Measurements from ENCODE around the gene BTN1A1.

The BTN1A1 gene

DNA sequence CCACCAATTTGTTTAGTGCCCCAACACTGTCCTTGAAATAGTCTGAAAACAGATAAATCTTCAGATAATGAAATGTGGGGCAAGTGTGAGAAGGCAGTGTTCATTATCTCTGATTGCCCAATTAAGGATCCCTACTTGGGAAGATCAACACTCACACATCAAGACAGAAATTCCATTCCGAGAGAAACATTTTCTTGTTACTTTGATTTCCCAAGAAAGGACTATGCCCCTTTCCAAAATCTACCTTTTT lies 54.3 kb downstream of the BTN1A1 start:
- in situ Hi-C loops (cut with HindIII; ENCODE audit: low pct_ligation_motif_present, low sequenced_read_pairs), result no loop called here
- H3K27ac ChIP-seq, result no peak overlapping the region
- TF ChIP-seq, protein P1, sequence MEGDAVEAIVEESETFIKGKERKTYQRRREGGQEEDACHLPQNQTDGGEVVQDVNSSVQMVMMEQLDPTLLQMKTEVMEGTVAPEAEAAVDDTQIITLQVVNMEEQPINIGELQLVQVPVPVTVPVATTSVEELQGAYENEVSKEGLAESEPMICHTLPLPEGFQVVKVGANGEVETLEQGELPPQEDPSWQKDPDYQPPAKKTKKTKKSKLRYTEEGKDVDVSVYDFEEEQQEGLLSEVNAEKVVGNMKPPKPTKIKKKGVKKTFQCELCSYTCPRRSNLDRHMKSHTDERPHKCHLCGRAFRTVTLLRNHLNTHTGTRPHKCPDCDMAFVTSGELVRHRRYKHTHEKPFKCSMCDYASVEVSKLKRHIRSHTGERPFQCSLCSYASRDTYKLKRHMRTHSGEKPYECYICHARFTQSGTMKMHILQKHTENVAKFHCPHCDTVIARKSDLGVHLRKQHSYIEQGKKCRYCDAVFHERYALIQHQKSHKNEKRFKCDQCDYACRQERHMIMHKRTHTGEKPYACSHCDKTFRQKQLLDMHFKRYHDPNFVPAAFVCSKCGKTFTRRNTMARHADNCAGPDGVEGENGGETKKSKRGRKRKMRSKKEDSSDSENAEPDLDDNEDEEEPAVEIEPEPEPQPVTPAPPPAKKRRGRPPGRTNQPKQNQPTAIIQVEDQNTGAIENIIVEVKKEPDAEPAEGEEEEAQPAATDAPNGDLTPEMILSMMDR (IDR thresholded peaks at IDR 0.05; ENCODE audit: low read depth, low read length, missing control alignments), result no peak

DNA sequence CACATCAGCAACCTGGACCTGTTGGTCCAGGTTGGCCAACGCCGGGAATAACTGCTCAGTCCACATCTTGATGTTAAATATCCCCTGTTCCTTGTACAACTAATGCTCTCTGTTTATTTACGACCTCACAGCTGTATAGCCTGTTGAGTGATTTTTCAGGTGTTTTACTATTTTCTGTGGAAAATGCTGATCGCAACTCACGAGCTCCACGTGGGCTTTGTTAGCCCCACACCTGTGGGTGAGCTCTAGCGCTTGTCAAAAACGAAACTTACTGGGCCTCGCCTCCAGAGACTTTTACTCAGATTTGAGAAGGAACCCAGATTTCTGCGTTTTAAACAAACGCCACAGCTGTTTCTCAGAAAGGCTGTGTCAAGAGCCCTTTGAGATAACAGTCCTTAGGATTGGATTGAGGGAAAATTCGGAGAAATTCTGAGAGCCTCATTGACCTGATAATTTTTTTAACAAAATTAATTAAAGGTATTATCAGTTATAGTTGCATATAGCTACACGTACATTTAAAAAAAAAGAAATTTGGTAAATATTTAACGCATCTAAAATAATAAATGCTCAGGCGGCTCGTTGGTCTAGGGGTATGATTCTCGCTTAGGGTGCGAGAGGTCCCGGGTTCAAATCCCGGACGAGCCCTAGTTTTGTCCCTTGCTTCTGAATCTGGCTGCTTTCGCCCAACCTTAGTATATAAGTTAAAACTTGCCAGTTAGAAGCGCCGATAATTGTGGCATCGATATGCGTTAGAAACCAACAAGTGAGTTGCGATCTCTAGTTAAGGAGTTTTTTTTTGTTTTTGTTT lies 54.8 kb downstream of the BTN1A1 start:
- in situ Hi-C loops (cut with HindIII; ENCODE audit: low pct_ligation_motif_present, low sequenced_read_pairs), result no loop called here
- H3K27ac ChIP-seq, result no peak overlapping the region
- TF ChIP-seq, protein P1 (IDR thresholded peaks at IDR 0.05; ENCODE audit: low read depth, low read length, missing control alignments), result no peak

More for the DNA sequence above, 54.3 kb downstream of the BTN1A1 start:
- H3K36me3 ChIP-seq (replicated peaks), result no peaks in the 10 kb centered on the region
- DNase-seq, result no peak
- no peaks in the 10 kb centered on the region for H3K27me3 ChIP-seq (replicated peaks)
- peak overlapping the region; percentile 59 for H3K4me3 ChIP-seq (ENCODE audit: low read depth, low read length)

DNA sequence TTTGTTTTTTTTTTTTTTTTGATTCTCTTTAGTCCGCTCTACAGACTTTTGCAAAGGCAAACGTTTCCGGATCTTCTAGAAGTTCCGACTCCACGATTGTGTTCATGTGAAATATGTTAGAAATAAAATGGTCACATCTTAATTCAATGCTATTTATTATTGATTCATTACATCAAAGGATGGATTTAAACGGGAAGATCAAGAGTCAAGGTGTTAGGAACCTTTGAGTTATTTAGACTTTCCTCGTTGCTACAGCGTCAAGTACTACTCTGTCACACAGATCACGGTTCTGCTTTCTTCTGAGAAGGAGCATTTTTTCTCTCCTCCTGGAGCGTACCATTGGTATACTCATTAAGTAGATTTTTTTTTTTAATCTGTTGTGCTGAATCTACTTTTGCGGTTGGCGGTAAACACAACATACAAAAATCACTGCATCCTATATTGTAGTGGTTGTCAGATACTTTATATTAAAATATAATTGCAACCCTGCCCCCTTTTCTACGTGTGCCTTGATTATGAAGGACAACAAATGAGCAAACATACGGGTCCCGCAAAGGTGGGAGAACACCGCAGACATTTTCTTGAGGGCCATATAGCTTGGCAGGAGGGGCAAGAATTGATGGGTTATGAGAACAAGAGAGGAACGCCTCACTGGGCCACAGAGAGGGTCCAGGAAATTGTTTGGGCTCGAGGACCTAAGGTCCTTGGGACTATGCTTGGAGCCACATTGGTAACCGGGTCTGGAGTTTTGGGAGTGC lies 55.6 kb downstream of the BTN1A1 start:
- Histone ChIP-seq H3K4me3 (ENCODE audit: low read depth, low read length) (peak overlapping the region; percentile 59), H3K27ac (no peak overlapping the region), H3K27me3 (replicated peaks) (no peaks in the 10 kb centered on the region), H3K36me3 (replicated peaks) (no peaks in the 10 kb centered on the region)
- no peak for DNase-seq
- in situ Hi-C loops (cut with HindIII; ENCODE audit: low pct_ligation_motif_present, low sequenced_read_pairs), result no loop called here
- TF ChIP-seq, protein P1 (IDR thresholded peaks at IDR 0.05; ENCODE audit: low read depth, low read length, missing control alignments), result no peak

More for the DNA sequence above, 54.8 kb downstream of the BTN1A1 start:
- Histone ChIP-seq H3K4me3 (ENCODE audit: low read depth, low read length) (peak overlapping the region; percentile 59), H3K27me3 (replicated peaks) (no peaks in the 10 kb centered on the region), H3K36me3 (replicated peaks) (no peaks in the 10 kb centered on the region)
- DNase-seq, result peak; percentile 75

DNA sequence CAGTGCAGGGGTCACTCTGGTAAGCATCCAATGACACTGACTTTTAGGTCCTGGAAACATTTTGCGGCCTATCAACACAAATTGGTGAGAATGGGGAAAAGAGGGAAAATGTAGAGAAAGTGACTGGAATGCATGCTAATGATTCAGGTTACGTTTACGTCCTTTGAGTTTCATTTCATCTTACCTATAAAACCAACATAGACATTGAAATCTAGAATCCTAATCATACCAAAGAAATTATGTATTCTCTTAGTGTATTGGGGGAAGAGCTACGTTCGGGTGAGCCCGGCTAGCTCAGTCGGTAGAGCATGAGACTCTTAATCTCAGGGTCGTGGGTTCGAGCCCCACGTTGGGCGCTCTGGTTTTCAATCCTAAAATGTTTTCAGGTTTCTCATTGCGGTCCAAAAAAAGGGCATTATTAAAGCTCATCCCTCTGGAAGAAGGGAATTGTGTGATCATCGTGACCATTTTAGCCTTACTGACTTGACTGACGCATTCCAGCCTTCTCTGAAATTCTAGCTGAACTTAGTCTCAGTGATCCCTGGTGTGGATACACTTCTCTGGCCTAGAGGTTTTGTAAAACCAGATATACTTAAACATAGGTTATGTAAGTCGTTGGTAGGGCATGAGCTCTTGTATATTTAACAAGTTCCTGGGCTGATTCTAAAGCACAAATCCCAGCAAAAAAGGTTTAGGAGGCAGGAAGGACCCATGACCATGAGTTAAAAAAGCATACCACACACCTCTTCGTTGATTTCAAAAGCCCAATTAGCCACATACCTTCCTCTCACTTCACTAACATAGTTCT lies 56.4 kb downstream of the BTN1A1 start:
- Histone ChIP-seq H3K4me3 (ENCODE audit: low read depth, low read length) (peak overlapping the region; percentile 59), H3K27ac (no peak overlapping the region), H3K27me3 (replicated peaks) (no peaks in the 10 kb centered on the region), H3K36me3 (replicated peaks) (no peaks in the 10 kb centered on the region)
- in situ Hi-C loops (cut with HindIII; ENCODE audit: low pct_ligation_motif_present, low sequenced_read_pairs), result no loop called here
- TF ChIP-seq, protein P1 (IDR thresholded peaks at IDR 0.05; ENCODE audit: low read depth, low read length, missing control alignments), result no peak
- peak; percentile 95 for DNase-seq

All from brain microvascular endothelial cell (primary cell).